Measurements from ENCODE around the gene SCN1B. TPM values are rescaled to one million over a fixed set of nuclear protein-coding genes. Genes with fewer than 3 reads are reported as not detected.

Gene SCN1B
- total and polyA plus RNA-seq, 10 of the 15 experiments (the other 5 are each of a cell fraction or from before 2014, with no cell fraction given): 0.04 to 0.54 (median 0.11) TPM; not detected in 3

GRCh38 chr19:35059006-35059798, 28.9 kb downstream of the SCN1B start (continued):
- TF ChIP-seq GATAD2B (conservative IDR thresholded peaks at IDR 0.05; ENCODE audit: low read depth) (no peak), MXI1 (IDR thresholded peaks at IDR 0.05; ENCODE audit: low read depth, low read length) (no peak), CTCF (IDR thresholded peaks at IDR 0.05 in 2 of 3, conservative IDR thresholded peaks at IDR 0.05 in 1 of 3; ENCODE audit: control insufficient read depth in 2 of 3, extremely low read depth in 1 of 3, insufficient read depth in 1 of 3, low read depth in 3 of 3, low read length in 3 of 3) (no peak), ZBTB4 (CRISPR knock-in tag; IDR thresholded peaks at IDR 0.05) (no peak), BACH1 (IDR thresholded peaks at IDR 0.05; ENCODE audit: borderline replicate concordance) (no peak), ZNF622 (IDR thresholded peaks at IDR 0.05) (no peak), ZZZ3 (IDR thresholded peaks at IDR 0.05; ENCODE audit: control insufficient read depth, insufficient read length, low read depth) (no peak), NR2C2 (IDR thresholded peaks at IDR 0.05; ENCODE audit: borderline replicate concordance, control insufficient read depth, insufficient read length, low read depth) (no peak), KDM1A (IDR thresholded peaks at IDR 0.05; ENCODE audit: borderline replicate concordance) (no peak), PRDM15 (CRISPR knock-in tag; IDR thresholded peaks at IDR 0.05) (no peak)
